DMS53 treated with DMSO at 0.1 percent for 48 hours (cell line): ENCODE measurements around the gene LAPTM4A.
"Not testable (repeated sequence)": the region's sequence is repeated elsewhere in the genome, so short reads cannot be mapped to it uniquely, and the experiment has no call there.

Experiments used
- DNase-seq: peaks from one replicate; lab custom pipeline; 2025; ENCODE audit not compliant: unreplicated experiment; lab: John Stamatoyannopoulos, UW

The LAPTM4A gene

DNA sequence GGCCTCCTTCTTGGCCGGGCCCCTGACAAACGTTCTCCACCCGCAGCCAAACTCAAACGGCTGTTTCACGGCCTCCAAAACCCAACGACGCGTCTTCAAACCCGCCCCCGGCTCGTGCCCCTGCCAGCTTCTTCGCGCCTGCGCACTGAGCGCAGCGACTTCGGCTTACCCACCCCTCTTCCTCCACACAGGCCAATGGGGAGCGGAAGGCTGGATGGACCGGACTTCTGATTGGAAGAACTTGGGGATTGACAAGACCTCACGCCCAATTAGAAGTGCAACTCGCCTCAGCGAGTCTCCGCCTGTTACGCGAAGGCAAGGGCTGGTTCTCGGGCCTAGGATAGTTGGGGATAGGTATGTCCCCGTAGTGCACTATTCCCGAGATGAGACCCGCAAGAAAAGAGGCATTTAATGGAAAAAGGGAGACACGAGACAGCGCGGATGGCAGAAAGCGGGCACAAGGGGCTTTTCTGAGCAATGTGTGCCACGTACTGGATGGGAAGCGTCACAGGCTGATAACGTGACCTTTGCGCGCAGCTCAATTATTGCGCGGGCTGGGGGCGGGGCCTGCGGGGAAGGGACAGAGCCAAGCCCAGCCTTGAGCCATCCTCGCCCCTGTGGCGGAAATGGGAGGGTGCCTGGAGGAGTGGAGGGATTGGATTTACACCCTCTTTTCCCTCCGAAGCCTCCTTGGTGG, at the start of gene LAPTM4A:
Gene LAPTM4A (minus strand): TSS at position 97 of the 697 bp plus-strand sequence. CDS start 108 bp downstream, outside the sequence.
- DNase-seq, result peak; percentile 92

DNA sequence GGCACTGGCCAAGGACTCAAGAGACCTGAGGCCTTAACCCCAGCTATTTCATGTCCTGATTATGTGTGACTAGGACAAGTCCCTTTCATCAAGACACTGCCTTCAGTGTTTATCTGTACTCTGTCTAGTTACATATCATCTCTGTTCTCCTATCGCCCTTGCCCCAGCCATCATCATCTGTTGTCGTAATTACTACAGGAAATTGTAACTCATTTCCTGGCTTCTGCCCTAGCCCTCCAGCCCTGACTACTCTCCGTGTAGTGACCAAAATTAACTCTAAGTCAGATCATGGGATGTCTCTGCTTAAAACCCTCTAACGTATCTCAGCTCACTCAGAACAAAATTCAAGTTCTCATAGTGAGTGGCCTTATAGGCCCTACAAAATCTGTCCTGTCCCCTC, 49.3 kb upstream of the LAPTM4A start:
- no peak for DNase-seq

DNA sequence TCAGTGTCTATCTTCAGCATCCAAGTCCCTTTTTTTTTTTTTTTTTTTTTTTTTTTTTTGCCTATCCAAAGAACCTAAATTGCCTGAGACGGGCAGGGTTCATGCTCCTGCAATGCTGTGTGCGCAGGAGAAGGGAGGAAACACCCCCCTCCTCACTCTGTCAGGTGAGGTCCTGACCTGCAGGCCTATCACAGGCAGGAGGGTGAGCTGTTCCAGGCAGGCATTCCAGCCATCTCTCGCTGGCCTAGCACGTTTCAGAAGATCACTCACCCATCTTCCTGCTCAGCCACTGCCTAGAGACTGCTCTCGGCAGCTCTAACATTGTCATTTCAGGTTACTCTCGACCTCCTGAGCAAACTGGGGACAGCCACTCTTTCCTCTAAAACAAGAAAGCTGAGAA, 48.4 kb upstream of the LAPTM4A start:
- no peak for DNase-seq

DNA sequence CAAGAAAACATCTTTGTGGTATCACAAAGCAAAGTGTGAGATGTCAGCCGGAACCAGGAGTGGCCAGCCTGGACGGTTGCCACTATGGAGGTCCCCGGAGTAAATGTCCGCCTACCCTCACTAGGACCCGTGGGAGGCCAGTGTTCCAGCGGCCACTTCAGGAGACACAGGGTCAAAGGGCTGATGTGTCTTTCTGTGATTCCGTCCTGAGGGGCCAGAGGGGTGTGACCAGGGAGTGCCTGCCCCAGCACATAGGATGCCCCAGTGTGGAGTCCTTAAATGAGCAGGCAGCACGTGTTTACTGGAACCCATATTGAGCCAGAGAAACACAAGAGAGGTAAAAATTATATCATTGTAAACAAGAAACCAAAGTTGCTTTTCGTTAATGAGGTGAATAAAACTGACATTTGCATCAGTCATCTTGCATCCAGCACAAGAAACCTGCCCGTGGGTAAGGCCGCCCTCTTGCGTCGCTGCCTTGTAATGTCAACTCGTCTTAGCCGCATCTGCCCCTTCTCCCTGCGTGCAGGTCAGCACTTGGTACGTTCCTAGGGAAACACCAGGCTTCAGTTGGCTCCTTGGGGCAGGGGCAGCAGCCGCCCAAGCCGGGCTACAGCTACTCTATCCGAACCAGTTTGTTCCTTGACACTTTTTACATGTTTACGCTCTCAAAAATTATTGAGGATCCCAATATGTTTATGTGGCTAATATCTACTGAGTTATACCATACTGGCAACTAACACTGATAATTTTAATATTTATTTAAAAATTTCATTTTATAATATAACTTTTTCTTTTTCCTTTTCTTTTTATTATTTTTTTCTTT, 46.7 kb upstream of the LAPTM4A start:
- DNase-seq, result peak; percentile 75

DNA sequence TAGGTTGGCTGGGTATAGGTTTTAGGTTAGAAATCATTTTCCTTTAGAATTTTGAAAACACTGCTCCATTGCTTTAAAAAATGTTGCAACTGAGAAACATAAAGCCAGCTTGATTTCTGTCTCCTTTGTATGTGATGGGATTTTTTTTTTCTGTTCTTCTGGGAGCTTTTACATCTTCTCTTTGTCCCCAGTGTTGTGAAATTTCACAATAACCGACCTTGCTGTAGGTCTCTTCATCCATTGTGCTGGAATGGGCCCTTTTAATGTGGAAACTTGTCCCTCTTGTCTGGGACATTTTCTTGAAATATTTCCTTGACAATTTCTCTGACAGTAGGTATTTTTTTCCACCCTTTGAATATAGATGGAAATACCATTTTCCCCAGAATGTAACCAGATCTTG, 44.0 kb upstream of the LAPTM4A start:
- DNase-seq, result no peak

DNA sequence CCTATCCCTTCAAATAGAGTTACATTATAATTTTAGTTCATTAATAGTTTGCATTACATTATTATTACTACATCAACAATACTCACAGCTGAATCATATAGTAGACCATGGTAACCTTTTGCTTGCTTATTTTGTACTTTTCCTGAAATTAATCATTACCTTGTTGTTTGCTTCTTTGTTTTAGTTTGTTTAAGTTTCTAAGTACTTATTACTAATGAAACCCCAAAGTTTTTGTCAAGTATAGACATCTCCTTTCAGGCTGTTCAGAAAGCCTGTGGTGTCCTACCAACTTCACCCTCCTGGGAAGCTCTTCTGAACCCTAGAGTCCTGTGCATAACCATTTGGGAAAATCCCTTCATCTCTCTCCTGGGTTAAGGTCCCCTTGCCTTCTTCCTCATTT, 43.5 kb upstream of the LAPTM4A start:
- no peak for DNase-seq

DNA sequence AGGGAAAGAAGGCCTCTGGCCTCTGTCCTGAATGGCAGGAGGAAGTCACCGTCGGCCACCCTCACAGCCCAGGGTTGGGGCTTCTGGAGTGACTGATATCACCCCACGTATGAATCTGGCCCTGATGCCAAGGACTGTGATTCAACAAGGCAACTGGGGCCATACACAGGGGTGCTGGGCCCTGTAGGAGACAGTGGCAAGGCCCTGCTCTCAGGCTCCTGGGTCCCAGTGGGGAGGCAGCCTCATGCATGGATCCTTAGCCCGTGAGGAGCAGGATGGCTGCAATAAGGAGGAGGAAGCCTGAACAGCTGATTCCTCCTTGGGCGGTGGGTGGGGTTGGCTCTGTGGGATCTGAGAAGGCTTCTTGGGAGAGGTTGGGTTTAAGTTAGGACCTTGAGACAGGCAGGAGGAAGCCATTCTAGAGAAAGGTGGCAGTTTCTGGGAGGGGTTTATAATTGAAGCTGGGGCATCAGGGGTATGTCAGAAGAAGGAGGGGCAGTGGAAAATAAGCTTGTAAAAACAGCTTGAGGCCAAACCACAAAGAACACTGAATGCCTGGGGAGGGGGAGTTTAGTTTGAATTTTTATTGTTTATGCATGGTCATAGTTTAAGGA, 42.8 kb upstream of the LAPTM4A start:
- DNase-seq, result no peak

DNA sequence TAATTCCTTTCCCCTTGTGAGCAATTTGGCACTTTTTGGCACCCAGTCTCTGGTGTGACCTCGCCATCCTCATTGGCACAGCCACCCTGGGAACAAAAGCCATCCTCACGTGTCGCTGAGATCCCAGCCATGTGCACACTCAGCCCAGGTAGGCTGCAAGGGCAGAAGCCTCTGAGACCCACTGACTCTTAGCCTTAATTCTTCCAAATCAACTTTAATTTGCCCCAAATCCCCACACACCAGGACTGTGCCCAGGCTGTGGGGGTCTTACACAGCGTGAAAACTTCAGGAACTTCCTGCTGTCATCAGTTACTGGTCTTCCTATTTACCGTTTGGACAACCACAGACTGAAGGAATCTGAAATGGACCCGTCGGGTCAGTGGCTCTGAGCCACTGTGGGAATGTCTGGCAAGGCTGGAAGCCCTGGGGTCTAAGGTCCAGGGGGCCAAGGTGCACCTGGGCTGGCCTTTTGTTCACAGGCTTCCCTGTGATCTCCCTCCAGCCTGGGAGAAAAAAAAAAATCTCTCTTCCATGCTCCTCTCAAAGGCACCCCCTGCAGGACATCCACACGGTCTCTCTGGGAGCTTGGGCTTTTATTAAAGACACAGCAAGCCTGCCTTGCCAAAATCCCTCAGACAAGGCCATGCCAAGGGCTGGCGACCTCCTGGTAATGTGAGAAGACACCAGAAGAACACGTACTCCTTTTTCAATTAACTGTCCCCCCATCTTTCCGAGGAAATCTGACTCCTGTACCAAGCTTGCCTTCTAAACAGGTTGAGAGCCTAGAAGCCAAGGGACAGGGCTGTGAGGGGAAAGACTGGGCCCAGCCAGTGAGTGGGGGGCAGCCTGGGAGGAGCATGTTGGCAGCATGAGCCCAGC, 42.1 kb upstream of the LAPTM4A start:
- peak; percentile 13 for DNase-seq

DNA sequence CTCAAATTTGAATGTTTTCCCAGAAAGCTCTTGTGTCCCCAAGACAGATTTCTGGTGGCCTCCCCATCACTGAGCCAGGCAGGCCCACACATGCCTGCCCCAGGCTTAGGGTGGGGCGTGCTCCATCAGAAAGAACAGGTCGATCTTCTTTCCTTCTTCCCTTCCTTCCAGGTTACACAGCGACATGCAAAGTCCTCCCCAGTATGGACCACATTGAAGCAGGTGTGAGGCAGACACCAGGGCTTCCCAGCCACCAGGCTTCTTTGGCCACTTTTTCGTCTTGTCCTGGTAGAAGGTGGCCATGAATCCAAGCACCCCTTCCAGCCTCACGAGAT, 41.4 kb upstream of the LAPTM4A start:
- DNase-seq, result no peak

DNA sequence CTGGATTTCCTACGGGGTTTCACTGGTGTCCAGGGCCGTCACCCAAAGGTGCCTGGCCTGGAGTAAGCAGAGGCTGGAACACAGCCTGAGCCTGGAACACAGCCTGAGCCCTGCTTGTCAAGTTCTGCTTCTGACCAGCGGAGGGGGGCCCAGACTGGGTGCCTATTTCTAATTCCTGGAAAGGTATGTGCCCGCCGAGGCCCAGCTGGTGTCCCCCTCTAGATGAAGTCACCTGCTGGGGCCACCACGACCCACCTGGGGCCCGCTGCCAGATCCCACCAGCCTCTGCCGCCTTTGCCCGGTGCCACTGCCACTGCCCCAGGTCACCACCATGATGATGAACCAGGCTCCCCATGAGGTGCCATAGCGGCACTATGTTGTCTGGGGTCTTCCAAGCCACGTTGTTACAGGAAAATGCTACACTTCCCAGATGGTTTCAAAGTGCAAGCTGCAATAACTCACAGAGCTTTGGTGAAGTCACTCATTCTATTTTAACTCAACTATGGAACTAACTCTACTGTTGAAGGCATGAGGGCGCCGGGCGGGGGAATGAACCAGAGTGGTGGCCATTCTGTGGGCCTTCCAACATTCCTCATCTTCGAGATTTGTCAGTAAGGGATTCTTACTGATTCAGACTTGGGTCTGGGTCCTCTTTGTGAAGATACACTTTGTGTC, 40.9 kb upstream of the LAPTM4A start:
- DNase-seq, result no peak

DNA sequence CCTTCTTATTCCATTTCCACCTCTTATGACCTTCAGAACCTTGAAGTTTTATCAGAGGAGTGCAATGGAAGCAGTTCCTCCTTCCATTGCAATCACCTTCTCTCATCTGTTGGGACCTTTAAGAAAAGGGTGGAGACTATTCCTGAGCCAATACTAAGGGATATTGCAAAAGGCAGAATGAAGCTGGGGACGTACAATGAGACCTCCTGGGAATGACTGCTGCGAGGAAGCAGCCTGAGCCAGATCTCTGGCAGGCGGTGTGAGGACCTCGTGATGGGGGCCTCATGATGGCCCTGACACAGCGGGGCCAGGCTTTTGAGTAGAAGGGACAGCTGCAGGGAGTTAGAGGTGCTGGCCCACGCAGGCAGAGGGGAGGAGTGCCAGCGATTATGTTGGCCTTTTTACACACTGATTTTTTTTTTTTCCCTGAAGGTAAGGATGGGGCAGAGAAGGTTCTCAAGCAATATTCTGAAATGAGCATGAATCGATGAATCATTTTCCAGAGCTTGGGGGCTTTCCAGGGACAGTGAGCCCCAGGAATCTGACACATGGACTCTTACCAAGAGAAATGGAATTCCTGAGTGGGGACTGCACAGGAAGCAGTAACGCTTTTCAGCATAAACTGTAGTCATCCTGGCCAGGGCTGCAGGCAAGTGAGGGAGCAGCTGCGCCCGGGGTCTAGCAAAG, 40.0 kb upstream of the LAPTM4A start:
- no peak for DNase-seq

DNA sequence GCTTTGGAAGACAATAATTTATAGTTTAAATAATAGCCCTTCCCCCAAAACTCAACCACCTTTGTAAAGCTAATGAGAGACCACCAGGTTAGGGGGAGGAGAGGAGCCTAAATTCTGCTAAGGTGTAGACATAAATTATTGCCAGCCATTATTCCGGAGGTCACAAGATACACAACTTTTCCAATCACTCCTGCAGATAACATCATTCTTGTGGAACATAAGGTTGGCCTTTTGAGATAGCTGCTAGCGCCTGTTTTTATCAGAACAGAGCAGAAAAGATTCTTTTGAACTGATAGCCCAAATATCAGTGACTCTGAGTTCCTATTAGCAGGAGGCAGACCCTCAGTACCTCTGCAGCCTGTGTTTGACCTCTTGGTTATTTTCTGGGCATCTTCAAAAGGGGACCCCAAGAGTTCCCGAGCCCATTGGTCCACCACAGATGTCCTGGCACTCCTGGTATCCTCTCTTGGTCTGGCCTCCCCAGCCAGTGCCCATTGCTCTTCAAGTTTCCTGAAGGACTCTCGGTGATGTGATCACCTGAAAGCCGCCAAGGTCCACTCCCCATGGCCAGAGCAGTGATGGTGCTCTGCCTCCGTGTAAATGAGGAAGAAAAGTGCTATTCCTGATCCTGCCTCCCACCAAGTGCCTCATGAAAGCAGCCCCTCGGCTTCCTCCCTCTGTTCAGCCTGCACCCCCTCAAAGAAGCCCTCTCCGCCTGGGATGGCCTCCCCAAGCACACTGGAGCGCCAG, 38.5 kb upstream of the LAPTM4A start:
- no peak for DNase-seq

DNA sequence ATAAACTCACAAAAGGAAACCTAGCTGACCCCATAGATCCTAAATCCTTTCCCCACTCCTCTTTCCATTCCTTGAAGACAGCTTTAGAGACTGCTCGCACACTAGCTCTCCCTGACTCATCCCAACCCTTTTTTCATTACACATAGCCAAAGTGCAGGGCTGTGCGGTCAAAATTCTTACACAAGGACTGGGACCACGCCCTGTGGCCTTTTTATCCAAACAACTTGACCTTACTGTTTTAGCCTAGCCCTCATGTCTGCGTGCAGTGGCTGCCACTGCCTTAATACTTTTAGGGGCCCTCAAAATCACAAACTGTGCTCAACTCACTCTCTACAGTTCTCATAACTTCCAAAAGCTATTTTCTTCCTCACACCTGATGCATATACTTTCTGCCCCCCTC, 34.5 kb upstream of the LAPTM4A start:
- DNase-seq, result not testable (repeated sequence)

DNA sequence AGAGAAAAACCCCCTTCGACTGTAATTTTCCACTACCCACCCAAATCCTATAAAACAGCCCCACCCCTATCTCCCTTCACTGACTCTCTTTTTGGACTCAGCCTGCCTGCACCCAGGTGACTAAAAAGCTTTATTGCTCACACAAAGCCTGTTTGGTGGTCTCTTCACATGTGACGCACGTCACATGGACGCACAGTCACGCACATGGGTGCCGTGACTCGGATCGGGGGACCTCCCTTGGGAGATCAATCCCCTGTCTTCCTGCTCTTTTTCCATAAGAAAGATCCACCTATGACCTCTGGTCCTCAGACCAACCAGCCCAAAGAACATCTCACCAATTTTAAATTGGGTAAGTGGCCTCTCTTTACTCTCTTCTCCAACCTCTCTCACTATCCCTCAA, 31.4 kb upstream of the LAPTM4A start:
- not testable (repeated sequence) for DNase-seq

DNA sequence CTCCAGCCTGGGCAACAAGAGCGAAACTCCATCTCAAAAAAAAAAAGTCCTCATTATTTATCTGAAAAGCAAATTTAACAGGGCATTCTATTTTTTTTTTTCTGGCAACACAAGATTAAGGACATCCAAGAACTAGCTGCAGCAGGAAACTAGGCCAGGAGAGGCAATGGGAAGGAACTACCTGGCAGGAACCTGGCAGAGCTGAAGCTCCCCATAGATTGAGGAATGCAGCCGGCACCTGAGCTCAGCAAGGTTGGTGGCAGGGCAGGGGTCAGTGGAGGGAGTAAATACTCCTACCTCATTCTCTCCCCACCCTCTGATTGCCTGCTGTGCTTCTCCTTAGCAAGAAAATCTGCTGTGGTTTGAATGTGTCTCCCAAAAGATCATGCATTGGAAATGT, 30.4 kb upstream of the LAPTM4A start:
- DNase-seq, result no peak

DNA sequence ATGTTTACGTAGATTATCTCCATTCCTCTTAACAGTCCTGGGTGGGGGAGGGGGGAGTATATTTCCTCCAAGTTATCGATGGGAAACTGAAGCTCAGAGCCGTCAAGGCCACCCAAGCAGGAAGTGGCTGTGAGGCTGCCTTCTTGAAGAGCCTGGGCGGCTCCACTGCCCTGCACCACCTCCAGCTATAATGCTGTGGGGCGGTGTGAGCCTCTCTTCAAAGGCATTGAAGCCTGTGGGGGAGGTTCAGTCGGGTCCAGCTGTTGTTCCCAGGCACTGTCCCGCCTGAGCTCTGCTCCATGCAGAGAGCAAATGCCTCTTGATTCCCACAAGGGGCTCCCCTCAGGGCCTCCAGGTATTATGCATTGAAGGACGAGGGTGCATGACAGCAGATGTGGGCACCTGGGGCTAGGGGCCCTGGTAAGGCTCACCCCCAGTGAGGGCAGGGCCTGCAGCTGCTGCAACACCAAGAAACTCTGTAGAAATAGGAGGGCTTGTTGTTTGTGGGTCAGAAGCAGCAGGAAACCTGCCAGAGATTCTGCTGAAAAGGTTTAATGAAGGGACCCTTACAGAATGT, 29.5 kb upstream of the LAPTM4A start:
- no peak for DNase-seq

DNA sequence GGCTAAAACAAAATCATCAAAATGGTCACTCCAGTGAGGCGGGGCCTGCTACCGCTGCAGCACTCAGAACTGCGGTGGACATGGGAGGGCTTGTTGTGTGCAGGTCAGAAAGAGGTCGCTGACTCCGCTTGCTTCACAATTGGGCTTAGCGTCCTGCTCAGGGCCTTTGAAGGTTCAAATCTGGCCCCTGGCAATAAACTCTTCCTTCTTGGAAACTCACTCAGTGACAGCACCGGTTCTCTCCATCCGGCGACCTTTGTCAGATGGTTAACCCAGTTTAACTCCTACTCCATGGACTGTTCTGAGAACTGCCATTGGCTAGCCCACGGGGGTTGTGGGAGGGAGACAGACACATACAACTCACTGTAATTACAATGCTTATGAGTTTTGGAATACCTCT, 29.0 kb upstream of the LAPTM4A start:
- DNase-seq, result no peak

DNA sequence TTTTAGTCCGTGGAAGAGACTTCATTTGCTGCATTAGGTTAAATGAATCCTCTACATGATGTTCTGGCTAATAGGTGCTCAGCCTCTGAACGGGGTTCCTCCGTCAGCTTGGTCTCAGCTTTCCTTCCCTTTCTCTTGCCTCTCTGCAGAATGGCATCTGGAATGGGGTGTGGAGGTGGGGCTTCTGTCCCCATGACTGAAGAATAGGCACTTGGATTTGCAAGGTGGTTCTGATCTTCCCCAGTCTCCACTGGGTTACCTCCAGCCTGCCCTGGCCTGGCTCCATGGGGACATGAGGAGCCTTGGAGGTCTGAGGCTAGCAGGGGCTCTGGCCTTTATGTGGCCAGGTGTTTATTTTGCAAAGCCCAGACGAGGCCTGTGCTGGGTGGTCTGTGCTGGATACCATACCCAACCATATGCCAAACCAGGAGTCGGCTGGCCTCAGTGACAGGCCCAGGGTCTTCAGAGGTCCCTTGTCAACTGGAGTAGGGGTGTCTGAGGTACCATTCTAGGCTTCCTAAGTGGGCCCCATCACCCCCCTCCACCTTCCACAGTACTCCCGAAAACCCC, 28.2 kb upstream of the LAPTM4A start:
- no peak for DNase-seq
